Measurements from ENCODE around the gene VPREB1.
"Not testable (repeated sequence)": the region's sequence is repeated elsewhere in the genome, so short reads cannot be mapped to it uniquely, and the experiment has no call there.

VPREB1 gene

GRCh38 chr22:22246706-22247105 lies 2.1 kb downstream of the VPREB1 start:
- DNase-seq = no peak

- no peak for DNase-seq
These were observed 4.3 kb downstream of the VPREB1 start for GRCh38 chr22:22248878-22249277.

GRCh38 chr22:22250651-22251050 lies 6.1 kb downstream of the VPREB1 start:
- DNase-seq = not testable (repeated sequence)

GRCh38 chr22:22256133-22256532 lies 11.5 kb downstream of the VPREB1 start:
- DNase-seq = not testable (repeated sequence)

GRCh38 chr22:22258597-22259415 lies 14.2 kb downstream of the VPREB1 start:
- not testable (repeated sequence) for DNase-seq

GRCh38 chr22:22260169-22260568 lies 15.6 kb downstream of the VPREB1 start:
- DNase-seq = not testable (repeated sequence)

GRCh38 chr22:22260586-22260985 lies 16.0 kb downstream of the VPREB1 start:
- not testable (repeated sequence) for DNase-seq

GRCh38 chr22:22262332-22263074 lies 17.9 kb downstream of the VPREB1 start:
- peak; percentile 52 for DNase-seq

GRCh38 chr22:22263823-22264222 lies 19.2 kb downstream of the VPREB1 start:
- not testable (repeated sequence) for DNase-seq

GRCh38 chr22:22270036-22270676 lies 25.6 kb downstream of the VPREB1 start:
- not testable (repeated sequence) for DNase-seq

- DNase-seq = not testable (repeated sequence)
These were observed 32.8 kb downstream of the VPREB1 start for GRCh38 chr22:22277423-22277822.

- not testable (repeated sequence) for DNase-seq
These were observed 40.6 kb downstream of the VPREB1 start for GRCh38 chr22:22284962-22285756.

GRCh38 chr22:22286390-22287105 lies 42.0 kb downstream of the VPREB1 start:
- DNase-seq = not testable (repeated sequence)

GRCh38 chr22:22287106-22287626 lies 42.6 kb downstream of the VPREB1 start:
- DNase-seq = not testable (repeated sequence)

- not testable (repeated sequence) for DNase-seq
These were observed 45.1 kb downstream of the VPREB1 start for GRCh38 chr22:22289666-22290065.

- not testable (repeated sequence) for DNase-seq
These were observed 46.7 kb downstream of the VPREB1 start for GRCh38 chr22:22291129-22291806.

- not testable (repeated sequence) for DNase-seq
These were observed 48.1 kb downstream of the VPREB1 start for GRCh38 chr22:22292656-22293055.

GRCh38 chr22:22293436-22293835 lies 48.9 kb downstream of the VPREB1 start:
- not testable (repeated sequence) for DNase-seq

GRCh38 chr22:22294641-22295040 lies 50.1 kb downstream of the VPREB1 start:
- not testable (repeated sequence) for DNase-seq
